H9 (cell line): Measurements from ENCODE around the gene GAS2L2. TPM values are rescaled to one million over a fixed set of nuclear protein-coding genes. Genes with fewer than 3 reads are reported as not detected.

Source experiments
- DNase-seq: peaks from one replicate; pipeline ENCODE4 v3.0.0-alpha.2; 2017
- H2AFZ ChIP-seq: one replicate; pipeline ENCODE4 v1.6.1; 2013; ENCODE audit warnings: mild to moderate bottlenecking, low read length, control low read depth, moderate library complexity
- H2AK5ac ChIP-seq: 2 replicates; pipeline ENCODE4 v1.6.1; 2013; ENCODE audit warnings: low read length, control low read depth, mixed read lengths; ENCODE audit not compliant: insufficient read length
- H2BK120ac ChIP-seq: one replicate; pipeline ENCODE4 v1.6.1; 2013; ENCODE audit warnings: low read depth, mild to moderate bottlenecking, low read length, control low read depth, inconsistent platforms; ENCODE audit not compliant: poor library complexity, severe bottlenecking
- H2BK12ac ChIP-seq: 2 replicates; pipeline ENCODE4 v1.6.1; 2013; ENCODE audit warnings: low read length, control low read depth, mixed read lengths, low read depth; ENCODE audit not compliant: insufficient read length
- H2BK15ac ChIP-seq: 2 replicates; pipeline ENCODE4 v1.6.1; 2013; ENCODE audit warnings: low read depth, low read length, control low read depth
- H2BK20ac ChIP-seq: one replicate; pipeline ENCODE4 v1.6.1; 2013; ENCODE audit warnings: low read depth, mild to moderate bottlenecking, low read length, control low read depth, inconsistent platforms; ENCODE audit not compliant: poor library complexity, severe bottlenecking
- H2BK5ac ChIP-seq: 2 replicates; pipeline ENCODE4 v1.6.1; 2013; ENCODE audit warnings: low read length, control low read depth, mixed read lengths; ENCODE audit not compliant: insufficient read length
- H3K14ac ChIP-seq: 2 replicates; pipeline ENCODE4 v1.6.1; 2013; ENCODE audit warnings: low read length, control low read depth; ENCODE audit not compliant: insufficient read depth
- H3K18ac ChIP-seq: 2 replicates; pipeline ENCODE4 v1.6.1; 2013; ENCODE audit warnings: low read depth, mild to moderate bottlenecking, mixed read lengths, low read length, control low read depth; ENCODE audit not compliant: insufficient read length
- H3K23ac ChIP-seq: 2 replicates; pipeline ENCODE4 v1.6.1; 2013; ENCODE audit warnings: low read length, control low read depth, mixed read lengths, low read depth; ENCODE audit not compliant: insufficient read length
- H3K23me2 ChIP-seq: 2 replicates; pipeline ENCODE4 v1.6.1; 2013; ENCODE audit warnings: low read depth, mild to moderate bottlenecking, mixed read lengths, low read length, control low read depth; ENCODE audit not compliant: insufficient read length, poor library complexity, severe bottlenecking
- H3K27ac ChIP-seq: 2 replicates; pipeline ENCODE4 v1.5.1; 2013; ENCODE audit warnings: low read length, control low read depth, mixed read lengths, low read depth; ENCODE audit not compliant: insufficient read length
- H3K27me3 ChIP-seq: 2 replicates; pipeline ENCODE4 v1.6.1; 2013; ENCODE audit warnings: low read length, control low read depth, inconsistent platforms; ENCODE audit not compliant: insufficient read depth
- H3K4ac ChIP-seq: 2 replicates; pipeline ENCODE4 v1.6.1; 2013; ENCODE audit warnings: low read depth, mild to moderate bottlenecking, control low read depth, inconsistent platforms, low read length, moderate library complexity
- H3K4me1 ChIP-seq: 2 replicates; pipeline ENCODE4 v1.6.1; 2013; ENCODE audit warnings: low read length, control low read depth, inconsistent platforms; ENCODE audit not compliant: insufficient read depth
- H3K4me2 ChIP-seq: 2 replicates; pipeline ENCODE4 v1.6.1; 2013; ENCODE audit warnings: low read length, control low read depth, mixed read lengths; ENCODE audit not compliant: insufficient read length, insufficient read depth
- H3K56ac ChIP-seq: 2 replicates; pipeline ENCODE4 v1.6.1; 2013; ENCODE audit warnings: low read depth, mild to moderate bottlenecking, mixed read lengths, low read length, control low read depth; ENCODE audit not compliant: insufficient read length
- H3K79me1 ChIP-seq: 2 replicates; pipeline ENCODE4 v1.6.1; 2013; ENCODE audit warnings: low read depth, mild to moderate bottlenecking, moderate library complexity, low read length, control low read depth, inconsistent platforms; ENCODE audit not compliant: insufficient read depth, poor library complexity, severe bottlenecking
- H3K79me2 ChIP-seq: 2 replicates; pipeline ENCODE4 v1.6.1; 2013; ENCODE audit warnings: low read length, control low read depth, inconsistent platforms; ENCODE audit not compliant: insufficient read depth
- H3K9ac ChIP-seq: 2 replicates; pipeline ENCODE4 v1.6.1; 2013; ENCODE audit warnings: low read length, control low read depth, mixed read lengths; ENCODE audit not compliant: insufficient read length; ENCODE audit errors: extremely low read depth
- H3K9me3 ChIP-seq: one replicate; pipeline ENCODE4 v1.6.1; 2013; ENCODE audit warnings: low read depth, low read length, inconsistent platforms; ENCODE audit not compliant: control insufficient read depth
- H3T11ph ChIP-seq: one replicate; pipeline ENCODE4 v1.6.1; 2013; ENCODE audit warnings: mild to moderate bottlenecking, low read length, control low read depth, inconsistent platforms
- H4K20me1 ChIP-seq: one replicate; pipeline ENCODE4 v1.6.1; 2013; ENCODE audit not compliant: control insufficient read depth, insufficient read length, insufficient read depth
- H4K5ac ChIP-seq: 2 replicates; pipeline ENCODE4 v1.6.1; 2013; ENCODE audit warnings: low read depth, mild to moderate bottlenecking, mixed read lengths, low read length, control low read depth; ENCODE audit not compliant: insufficient read length
- H4K8ac ChIP-seq: replicated peaks from 2 replicates; pipeline ENCODE4 v1.6.1; 2013; ENCODE audit warnings: low read length, control low read depth, mixed read lengths, low read depth; ENCODE audit not compliant: insufficient read length
- H4K91ac ChIP-seq: 2 replicates; pipeline ENCODE4 v1.6.1; 2013; ENCODE audit warnings: low read depth, mild to moderate bottlenecking, moderate library complexity, mixed read lengths, low read length, control low read depth; ENCODE audit not compliant: insufficient read length
- H3K27ac Mint-ChIP-seq, 3 experiments: 2 replicates in 2 of 3; 3 replicates in 1 of 3; pipeline ENCODE4 v1.8.0; 2020 to 2021; ENCODE audit warnings: mixed read lengths in 3 of 3, mild to moderate bottlenecking in 1 of 3, moderate library complexity in 1 of 3
- H3K27me3 Mint-ChIP-seq: 2 replicates; pipeline ENCODE4 v1.8.0; 2021; ENCODE audit warnings: low read depth, mild to moderate bottlenecking, moderate library complexity, mixed read lengths
- H3K36me3 Mint-ChIP-seq, 3 experiments: 2 replicates in 2 of 3; 3 replicates in 1 of 3; pipeline ENCODE4 v1.8.0; 2020 to 2021; ENCODE audit warnings: low read depth in 3 of 3, mixed read lengths in 3 of 3; ENCODE audit not compliant: insufficient read depth in 1 of 3
- H3K4me1 Mint-ChIP-seq, 2 experiments: 2 replicates each; pipeline ENCODE4 v1.8.0; 2020; ENCODE audit warnings: mixed read lengths in 2 of 2
- H3K4me3 Mint-ChIP-seq, 2 experiments: 2 replicates in 1 of 2; 3 replicates in 1 of 2; pipeline ENCODE4 v1.8.0; 2020 to 2021; ENCODE audit warnings: mild to moderate bottlenecking in 2 of 2, mixed read lengths in 2 of 2, moderate library complexity in 1 of 2
- H3K9me3 Mint-ChIP-seq, 2 experiments: 2 replicates in 1 of 2; 3 replicates in 1 of 2; pipeline ENCODE4 v1.8.0; 2020; ENCODE audit warnings: mild to moderate bottlenecking in 2 of 2, mixed read lengths in 2 of 2, moderate library complexity in 1 of 2
- CTCF ChIP-seq: fragments of 200-600 bp; sonication (generic); conservative IDR thresholded peaks from 3 replicates; pipeline ENCODE4 v1.8.0; 2021; ENCODE audit warnings: antibody characterized with exemption, mild to moderate bottlenecking
- WGBS: extraction: QIAGEN DNeasy Blood & Tissue Kit; methylation state at CpG from one replicate; pipeline ENCODE4 v1.1.7; 2013; ENCODE audit warnings: missing lambda C conversion rate, low lambda C conversion rate, mixed read lengths; ENCODE audit not compliant: insufficient read length; ENCODE audit errors: extremely low coverage; 5-methylcytosine and 5-hydroxymethylcytosine counted together
- total RNA-seq: library from RNA; stranded (reverse); gene quantifications from 2 replicates; pipeline ENCODE4 v1.2.1, GENCODE V29; 2021

The GAS2L2 gene
- total RNA-seq, 1 experiment from 2014 or later: not detected

- H2BK120ac ChIP-seq: no peak overlapping the region
- H3K23ac ChIP-seq: no peak overlapping the region
- no peak overlapping the region for H2BK5ac ChIP-seq
- H4K91ac ChIP-seq: no peak overlapping the region
- no peak overlapping the region for H2AK5ac ChIP-seq
- H3K27ac ChIP-seq: no peak overlapping the region
- H3K79me1 ChIP-seq: no peaks in the 10 kb centered on the region
- H3K18ac ChIP-seq: no peak overlapping the region
- 0 out of 2 replicates have a peak, but pooled peaks cover 2% of the 10 kb centered on the region for H3K4me1 ChIP-seq
- no peak for DNase-seq
- H4K8ac ChIP-seq: no peak overlapping the region
- H3K4ac ChIP-seq: no peak overlapping the region
- no peaks in the 10 kb centered on the region for H3K9me3 ChIP-seq
- H3K4me3 Mint-ChIP-seq: no peak overlapping the region
- no peak overlapping the region for H3K27ac Mint-ChIP-seq
- no CpG with 5 or more reads among the region's 3 CpGs for WGBS
- H3K56ac ChIP-seq: no peak overlapping the region
- no peak overlapping the region for H3T11ph ChIP-seq
- no peaks in the 10 kb centered on the region for H3K79me2 ChIP-seq
- no peaks in the 10 kb centered on the region for H4K20me1 ChIP-seq
- peaks cover 6 to 25% of the 10 kb centered on the region in 2 experiments for H3K4me1 Mint-ChIP-seq
- no peak for TF ChIP-seq CTCF
- no peak overlapping the region for H3K14ac ChIP-seq
- H3K4me2 ChIP-seq: no peak overlapping the region
- H3K23me2 ChIP-seq: peaks cover 6% of the 10 kb centered on the region
- no peak overlapping the region for H2BK12ac ChIP-seq
- H3K9ac ChIP-seq: no peak overlapping the region
- no peak overlapping the region for H2AFZ ChIP-seq
- H4K5ac ChIP-seq: no peak overlapping the region
- no peaks in the 10 kb centered on the region for H3K9me3 Mint-ChIP-seq
- peaks cover 18% of the 10 kb centered on the region for H3K27me3 ChIP-seq
- no peak overlapping the region for H2BK20ac ChIP-seq
- H3K27me3 Mint-ChIP-seq: peaks cover 81% of the 10 kb centered on the region
- no peak overlapping the region for H2BK15ac ChIP-seq
- H3K36me3 Mint-ChIP-seq: no peaks in the 10 kb centered on the region
Observed at GRCh38 chr17:35790841-35791240, 37.8 kb upstream of the GAS2L2 start.
